Mammary microvascular endothelial cell (primary cell): ENCODE measurements around the gene ARL5C. TPM values are rescaled to one million over a fixed set of nuclear protein-coding genes. Genes with fewer than 3 reads are reported as not detected.

Source experiments
- total RNA-seq: library from RNA; depleted of rRNA; stranded (reverse); fragments of >200 nt; gene quantifications from 2 replicates; pipeline ENCODE4 v1.2.3, GENCODE V29; 2015

Gene ARL5C
- not detected in 2 replicates for total RNA-seq

GRCh38 chr17:39165841-39166349 is at the start of gene ARL5C:
TSS of gene ARL5C (minus strand) at chr17:39166161. CDS start at chr17:39165760, 401 bp downstream.

GRCh38 chr17:39200070-39200879 is 34.3 kb upstream of the ARL5C start, which contains the start of gene RPL19:
TSS of gene RPL19 (plus strand) at chr17:39200283. CDS start at chr17:39200345, 62 bp downstream.

GRCh38 chr17:39197380-39198185 is 31.6 kb upstream of the ARL5C start, which contains the start of gene CACNB1:
TSS of gene CACNB1 (minus strand) at chr17:39197669. CDS start at chr17:39197495, 174 bp downstream.

GRCh38 chr17:39151150-39151942 is 14.6 kb downstream of the ARL5C start, which contains the start of gene PLXDC1:
TSS of gene PLXDC1 (minus strand) at chr17:39151637. CDS start at chr17:39151437, 200 bp downstream.

Other genes starting within 250 kb of the ARL5C start
- gene FBXO47, start 198.8 kb downstream of the ARL5C start, total RNA-seq, result 0.27 TPM in 1 of 2 replicates, not detected in the other
- not detected in 2 replicates for gene PLXDC1, start 14.5 kb downstream of the ARL5C start, total RNA-seq
- gene CACNB1, start 31.5 kb upstream of the ARL5C start, total RNA-seq, result 0.93 and 1.1 TPM in 2 replicates
- 2,488 and 2,537 TPM in 2 replicates for gene RPL19, start 34.1 kb upstream of the ARL5C start, total RNA-seq
- not detected in 2 replicates for gene STAC2, start 59.8 kb upstream of the ARL5C start, total RNA-seq
- gene FBXL20, start 235.5 kb upstream of the ARL5C start, total RNA-seq, result 5.3 and 6.2 TPM in 2 replicates